Nephron (organoid): ENCODE results near the gene MMP11.

ENCODE experiments used
- H3K27ac Mint-ChIP-seq, 3 experiments: 2 replicates each; pipeline ENCODE4 v1.8.0; 2020; ENCODE audit warnings: mixed read lengths in 3 of 3, mild to moderate bottlenecking in 2 of 3, moderate library complexity in 1 of 3
- H3K27me3 Mint-ChIP-seq: 2 replicates; pipeline ENCODE4 v1.8.0; 2021; ENCODE audit warnings: low read depth, mild to moderate bottlenecking, moderate library complexity, mixed read lengths
- H3K36me3 Mint-ChIP-seq: 2 replicates; pipeline ENCODE4 v1.8.0; 2020; ENCODE audit warnings: low read depth, mixed read lengths
- H3K4me1 Mint-ChIP-seq: 2 replicates; pipeline ENCODE4 v1.8.0; 2020; ENCODE audit warnings: mixed read lengths
- H3K4me3 Mint-ChIP-seq, 3 experiments: 2 replicates each; pipeline ENCODE4 v1.8.0; 2020; ENCODE audit warnings: mild to moderate bottlenecking in 3 of 3, mixed read lengths in 3 of 3, moderate library complexity in 2 of 3
- H3K9me3 Mint-ChIP-seq: 2 replicates; pipeline ENCODE4 v1.8.0; 2020; ENCODE audit warnings: mixed read lengths
- CTCF ChIP-seq, 3 experiments: fragments of 200-600 bp; sonication (generic); IDR thresholded peaks; one replicate each; pipeline ENCODE4 v1.5.0; 2021; ENCODE audit warnings: antibody characterized with exemption in 3 of 3; ENCODE audit not compliant: unreplicated experiment in 3 of 3

The MMP11 gene

GRCh38 chr22:23751441-23751996 is 21.1 kb upstream of the MMP11 start:
- no peaks in the 10 kb centered on the region for H3K27me3 Mint-ChIP-seq
- peak overlapping the region; percentile 68 to 88 (median 88) for H3K27ac Mint-ChIP-seq
- H3K36me3 Mint-ChIP-seq: peaks cover 5% of the 10 kb centered on the region
- H3K9me3 Mint-ChIP-seq: no peaks in the 10 kb centered on the region
- peaks cover 16% of the 10 kb centered on the region for H3K4me1 Mint-ChIP-seq
- peak overlapping the region; percentile 83 to 85 (median 83) for H3K4me3 Mint-ChIP-seq
- no peak for TF ChIP-seq CTCF (IDR thresholded peaks at IDR 0.05; ENCODE audit: unreplicated experiment in 3 of 3)

GRCh38 chr22:23752090-23752691 is 20.5 kb upstream of the MMP11 start:
- H3K9me3 Mint-ChIP-seq: no peaks in the 10 kb centered on the region
- H3K36me3 Mint-ChIP-seq: no peaks in the 10 kb centered on the region
- H3K27ac Mint-ChIP-seq: peak overlapping the region in 2 of 3 experiments; percentile 78 to 88
- H3K4me3 Mint-ChIP-seq: peak overlapping the region; percentile 79 to 83 (median 80)
- H3K27me3 Mint-ChIP-seq: no peaks in the 10 kb centered on the region
- peaks cover 12% of the 10 kb centered on the region for H3K4me1 Mint-ChIP-seq
- no peak for TF ChIP-seq CTCF (IDR thresholded peaks at IDR 0.05; ENCODE audit: unreplicated experiment in 3 of 3)

- H3K9me3 Mint-ChIP-seq: no peaks in the 10 kb centered on the region
- H3K4me1 Mint-ChIP-seq: peaks cover 12% of the 10 kb centered on the region
- H3K27me3 Mint-ChIP-seq: no peaks in the 10 kb centered on the region
- peak overlapping the region in 2 of 3 experiments; percentile 78 to 88 for H3K27ac Mint-ChIP-seq
- no peak for TF ChIP-seq CTCF (IDR thresholded peaks at IDR 0.05; ENCODE audit: unreplicated experiment in 3 of 3)
- peak overlapping the region; percentile 69 to 83 (median 79) for H3K4me3 Mint-ChIP-seq
- H3K36me3 Mint-ChIP-seq: no peaks in the 10 kb centered on the region
These were observed 19.9 kb upstream of the MMP11 start for GRCh38 chr22:23752750-23753149.

- peaks cover 12% of the 10 kb centered on the region for H3K4me1 Mint-ChIP-seq
- H3K4me3 Mint-ChIP-seq: peak overlapping the region; percentile 52 to 72 (median 68)
- H3K9me3 Mint-ChIP-seq: no peaks in the 10 kb centered on the region
- H3K27me3 Mint-ChIP-seq: no peaks in the 10 kb centered on the region
- no peak for TF ChIP-seq CTCF (IDR thresholded peaks at IDR 0.05; ENCODE audit: unreplicated experiment in 3 of 3)
- no peaks in the 10 kb centered on the region for H3K36me3 Mint-ChIP-seq
- peak overlapping the region in 1 of 3 experiments; percentile 51 for H3K27ac Mint-ChIP-seq
These were observed 19.3 kb upstream of the MMP11 start for GRCh38 chr22:23753385-23753784.

GRCh38 chr22:23754220-23754919 is 18.3 kb upstream of the MMP11 start, which contains the start of gene VPREB3:
Gene VPREB3, minus strand, starts transcription at chr22:23754425. Its CDS starts 62 bp downstream, at chr22:23754363.
- no peaks in the 10 kb centered on the region for H3K36me3 Mint-ChIP-seq
- no peak for TF ChIP-seq CTCF (IDR thresholded peaks at IDR 0.05; ENCODE audit: unreplicated experiment in 3 of 3)
- H3K4me1 Mint-ChIP-seq: peaks cover 12% of the 10 kb centered on the region
- peak within 1 kb of the TSS in 2 of 3 experiments; percentile 14 to 51 for H3K27ac Mint-ChIP-seq
- H3K27me3 Mint-ChIP-seq: no peaks in the 10 kb centered on the region
- H3K4me3 Mint-ChIP-seq: peak within 1 kb of the TSS; percentile 52 to 72 (median 68)
- no peaks in the 10 kb centered on the region for H3K9me3 Mint-ChIP-seq
